HEK293 (cell line): Measurements from ENCODE around the gene PRSS35.

Experiments used
- CTCF ChIA-PET: fragments of 350-600 bp; formaldehyde crosslinking; extraction: SDS; loops from one replicate; lab custom pipeline; 2021; ENCODE audit warnings: antibody characterized with exemption; lab: Yijun Ruan, JAX
- POLR2A ChIA-PET: fragments of 300-600 bp; formaldehyde crosslinking; extraction: SDS; loops from one replicate; lab custom pipeline; 2020; ENCODE audit warnings: antibody characterized with exemption, inconsistent platforms; lab: Yijun Ruan, JAX
- H3K27ac ChIP-seq: fragments of 200-500 bp; sonication (Bioruptor generic); 2 replicates; pipeline ENCODE4 v1.5.1; 2014; ENCODE audit warnings: low read depth, low read length, control low read depth, inconsistent platforms; ENCODE audit errors: extremely low read depth
- H3K36me3 ChIP-seq, 2 experiments: fragments of 200-500 bp in 1 of 2; sonication (Bioruptor generic) in 1 of 2; 1 replicate in 1 of 2; 2 replicates in 1 of 2; pipeline ENCODE4 v1.5.1; 2014 to 2017; ENCODE audit warnings: inconsistent platforms in 2 of 2, low read length in 2 of 2; ENCODE audit not compliant: control insufficient read depth in 2 of 2, insufficient read depth in 1 of 2
- H3K4me1 ChIP-seq: fragments of 200-500 bp; sonication (Bioruptor generic); 2 replicates; pipeline ENCODE4 v1.5.1; 2014; ENCODE audit warnings: mild to moderate bottlenecking, low read length, inconsistent platforms; ENCODE audit not compliant: control insufficient read depth, insufficient read depth
- H3K4me3 ChIP-seq: 2 replicates; pipeline ENCODE4 v1.5.1; 2011; ENCODE audit warnings: low read depth, mild to moderate bottlenecking, control low read depth, low read length, moderate library complexity
- H3K9me3 ChIP-seq: fragments of 200-500 bp; sonication (Bioruptor generic); 2 replicates; pipeline ENCODE4 v1.5.1; 2014; ENCODE audit warnings: low read depth, low read length, inconsistent platforms; ENCODE audit not compliant: control insufficient read depth, insufficient read depth
- BCL11A ChIP-seq: fragments of 450-650 bp; formaldehyde crosslinking; IDR thresholded peaks from 2 replicates; pipeline ENCODE4 v1.5.1; 2016; ENCODE audit warnings: low read depth, missing biosample characterization, missing genetic modification characterization
- KLF10 ChIP-seq: fragments of 450-650 bp; IDR thresholded peaks from 2 replicates; pipeline ENCODE4 v1.5.1; 2018; ENCODE audit warnings: missing biosample characterization, mild to moderate bottlenecking, missing genetic modification characterization
- MEIS1 ChIP-seq: sonication (generic); formaldehyde crosslinking; IDR thresholded peaks from 2 replicates; pipeline ENCODE4 v1.8.1; 2022; ENCODE audit warnings: missing genetic modification reagents, mild to moderate bottlenecking, borderline replicate concordance
- OSR2 ChIP-seq: fragments of 450-650 bp; formaldehyde crosslinking; IDR thresholded peaks from 2 replicates; pipeline ENCODE4 v1.5.1; 2016; ENCODE audit warnings: missing biosample characterization, missing genetic modification characterization
- PRDM10 ChIP-seq: fragments of 450-650 bp; formaldehyde crosslinking; IDR thresholded peaks from 2 replicates; pipeline ENCODE4 v1.5.1; 2016; ENCODE audit warnings: missing biosample characterization, missing genetic modification characterization
- PRDM4 ChIP-seq: fragments of 450-650 bp; formaldehyde crosslinking; IDR thresholded peaks from 2 replicates; pipeline ENCODE4 v1.5.1; 2017; ENCODE audit warnings: missing biosample characterization, missing genetic modification characterization
- REST ChIP-seq: fragments of 450-650 bp; formaldehyde crosslinking; IDR thresholded peaks from 2 replicates; pipeline ENCODE4 v1.5.1; 2016; ENCODE audit warnings: missing biosample characterization, missing genetic modification characterization
- ZBTB44 ChIP-seq: fragments of 450-650 bp; IDR thresholded peaks from 2 replicates; pipeline ENCODE4 v1.5.1; 2018; ENCODE audit warnings: missing biosample characterization, mild to moderate bottlenecking, missing genetic modification characterization
- ZBTB48 ChIP-seq: fragments of 450-650 bp; formaldehyde crosslinking; IDR thresholded peaks from 2 replicates; pipeline ENCODE4 v1.5.1; 2016; ENCODE audit warnings: missing biosample characterization, missing genetic modification characterization
- ZBTB6 ChIP-seq: fragments of 450-650 bp; formaldehyde crosslinking; IDR thresholded peaks from 2 replicates; pipeline ENCODE4 v1.5.1; 2017; ENCODE audit warnings: missing biosample characterization, missing genetic modification characterization
- ZEB2 ChIP-seq: fragments of 450-650 bp; formaldehyde crosslinking; IDR thresholded peaks from 2 replicates; pipeline ENCODE4 v1.5.1; 2016; ENCODE audit warnings: missing biosample characterization, missing genetic modification characterization
- ZNF23 ChIP-seq: fragments of 450-650 bp; formaldehyde crosslinking; IDR thresholded peaks from 2 replicates; pipeline ENCODE4 v1.5.1; 2016; ENCODE audit warnings: missing biosample characterization, missing genetic modification characterization, borderline replicate concordance
- ZNF302 ChIP-seq: fragments of 450-650 bp; formaldehyde crosslinking; IDR thresholded peaks from 2 replicates; pipeline ENCODE4 v1.5.1; 2016; ENCODE audit warnings: missing biosample characterization, missing genetic modification characterization, low read depth
- ZNF529 ChIP-seq: fragments of 450-650 bp; formaldehyde crosslinking; IDR thresholded peaks from 2 replicates; pipeline ENCODE4 v1.5.1; 2017; ENCODE audit warnings: missing genetic modification characterization, missing biosample characterization; ENCODE audit not compliant: insufficient replicate concordance
- ZNF624 ChIP-seq: fragments of 450-650 bp; formaldehyde crosslinking; IDR thresholded peaks from 2 replicates; pipeline ENCODE4 v1.5.1; 2017; ENCODE audit warnings: missing biosample characterization, missing genetic modification characterization
- ZNF704 ChIP-seq: fragments of 450-650 bp; formaldehyde crosslinking; IDR thresholded peaks from 2 replicates; pipeline ENCODE4 v1.5.1; 2016; ENCODE audit warnings: missing biosample characterization, missing genetic modification characterization
- ZNF76 ChIP-seq: fragments of 450-650 bp; formaldehyde crosslinking; IDR thresholded peaks from 2 replicates; pipeline ENCODE4; 2016; ENCODE audit warnings: low read depth, missing biosample characterization, missing genetic modification characterization, borderline replicate concordance
- ZSCAN5A ChIP-seq: fragments of 450-650 bp; formaldehyde crosslinking; IDR thresholded peaks from 2 replicates; pipeline ENCODE4 v1.5.1; 2016; ENCODE audit warnings: missing biosample characterization, missing genetic modification characterization

PRSS35 gene

GRCh38 chr6:83480470-83480869, 31.9 kb upstream of the PRSS35 start:
- Histone ChIP-seq H3K4me3 (no peak overlapping the region), H3K27ac (no peak overlapping the region), H3K9me3 (no peaks in the 10 kb centered on the region), H3K4me1 (no peaks in the 10 kb centered on the region), H3K36me3 (no peaks in the 10 kb centered on the region)
- POLR2A ChIA-PET: interaction anchor here (0.6 kb wide), 1 partner anchor 31 kb away, joined by 3 read pairs; no protein-coding TSS in a partner anchor
- no peak for TF ChIP-seq ZNF76
- no peak for TF ChIP-seq ZNF302 (tag by site-specific recombination)
- TF ChIP-seq OSR2: no peak
- no peak for TF ChIP-seq ZNF23 (tag by site-specific recombination)
- no peak for TF ChIP-seq ZNF624 (tag by site-specific recombination)
- TF ChIP-seq ZBTB48 (tag by site-specific recombination): no peak
- no peak for TF ChIP-seq ZNF529 (tag by site-specific recombination)
- TF ChIP-seq PRDM10: no peak
- no peak for TF ChIP-seq KLF10 (tag by site-specific recombination)
- no peak for TF ChIP-seq PRDM4 (tag by site-specific recombination)
- TF ChIP-seq BCL11A (tag by site-specific recombination): no peak
- TF ChIP-seq ZBTB44 (tag by site-specific recombination): no peak
- TF ChIP-seq MEIS1 (CRISPR knock-in tag): no peak
- TF ChIP-seq ZSCAN5A (tag by site-specific recombination): no peak
- no peak for TF ChIP-seq REST (tag by site-specific recombination)
- TF ChIP-seq ZEB2 (tag by site-specific recombination): no peak
- no peak for TF ChIP-seq ZBTB6 (tag by site-specific recombination)
- no peak for TF ChIP-seq ZNF704 (tag by site-specific recombination)
- CTCF ChIA-PET: interaction anchor here (1.0 to 1.2 kb wide), 2 partner anchors 31 to 258 kb away, joined by 3 read pairs; no protein-coding TSS in a partner anchor
